SKM-1 treated with dmso at 0.1 percent for 144 hours (cell line): ENCODE data around the gene CUX1.
A peak's percentile ranks its signal among the peaks of the same experiment; 100 is the strongest.

Experiments used
- DNase-seq: peaks from one replicate; lab custom pipeline; 2025; ENCODE audit not compliant: unreplicated experiment; lab: John Stamatoyannopoulos, UW

The CUX1 gene

GRCh38 chr7:101891936-101892640 lies 74.7 kb downstream of the CUX1 start:
- peak; percentile 31 for DNase-seq

- no peak for DNase-seq
Measured at GRCh38 chr7:101893341-101894082, 76.1 kb downstream of the CUX1 start.

- DNase-seq = no peak
Measured at GRCh38 chr7:101896316-101896715, 78.9 kb downstream of the CUX1 start.

GRCh38 chr7:101896941-101897340 lies 79.5 kb downstream of the CUX1 start:
- no peak for DNase-seq

GRCh38 chr7:101898106-101898505 lies 80.7 kb downstream of the CUX1 start:
- DNase-seq = no peak

- no peak for DNase-seq
Measured at GRCh38 chr7:101899616-101900015, 82.2 kb downstream of the CUX1 start.

GRCh38 chr7:101900103-101900502 lies 82.7 kb downstream of the CUX1 start:
- DNase-seq = no peak

- DNase-seq = no peak
Measured at GRCh38 chr7:101901661-101902491, 84.5 kb downstream of the CUX1 start.

- no peak for DNase-seq
Measured at GRCh38 chr7:101902680-101903514, 85.5 kb downstream of the CUX1 start.

GRCh38 chr7:101903515-101903868 lies 86.1 kb downstream of the CUX1 start:
- DNase-seq = no peak

GRCh38 chr7:101904019-101904418 lies 86.6 kb downstream of the CUX1 start:
- DNase-seq = no peak

GRCh38 chr7:101905203-101905865 lies 87.9 kb downstream of the CUX1 start:
- DNase-seq = no peak

GRCh38 chr7:101906291-101907240 lies 89.1 kb downstream of the CUX1 start:
- DNase-seq = no peak

- no peak for DNase-seq
Measured at GRCh38 chr7:101910991-101911799, 93.8 kb downstream of the CUX1 start.

- DNase-seq = no peak
Measured at GRCh38 chr7:101911800-101912715, 94.6 kb downstream of the CUX1 start.

GRCh38 chr7:101912716-101913110 lies 95.3 kb downstream of the CUX1 start:
- no peak for DNase-seq

GRCh38 chr7:101913247-101913721 lies 95.9 kb downstream of the CUX1 start:
- no peak for DNase-seq
